GM19468 (cell line): ENCODE measurements around the gene TEAD4.

ENCODE experiments used
- ATAC-seq: cut with Tn5 transposase; IDR thresholded peaks from one replicate; pipeline ENCODE4 v1.9.1; 2021; ENCODE audit warnings: mild to moderate bottlenecking, moderate library complexity, moderate number of reproducible peaks; ENCODE audit not compliant: unreplicated experiment; ENCODE audit errors: extremely low read depth

The TEAD4 gene

GRCh38 chr12:2959192-2959504 is at the start of gene TEAD4:
TEAD4 (plus strand) TSS chr12:2959397.
- ATAC-seq: no peak

GRCh38 chr12:2912216-2912575 is 47.0 kb upstream of the TEAD4 start:
- no peak for ATAC-seq

GRCh38 chr12:2919249-2919648 is 39.9 kb upstream of the TEAD4 start:
- no peak for ATAC-seq

GRCh38 chr12:2922329-2922728 is 36.9 kb upstream of the TEAD4 start:
- no peak for ATAC-seq

- no peak for ATAC-seq
Observed at GRCh38 chr12:2923057-2923456, 36.1 kb upstream of the TEAD4 start.

- no peak for ATAC-seq
Observed at GRCh38 chr12:2924019-2924418, 35.2 kb upstream of the TEAD4 start.

- ATAC-seq: no peak
Observed at GRCh38 chr12:2925322-2925995, 33.7 kb upstream of the TEAD4 start.

- ATAC-seq: no peak
Observed at GRCh38 chr12:2930865-2931264, 28.3 kb upstream of the TEAD4 start.

- ATAC-seq: no peak
Observed at GRCh38 chr12:2933586-2933985, 25.6 kb upstream of the TEAD4 start.

GRCh38 chr12:2934371-2934770 is 24.8 kb upstream of the TEAD4 start:
- ATAC-seq: no peak

- ATAC-seq: no peak
Observed at GRCh38 chr12:2936301-2936700, 22.9 kb upstream of the TEAD4 start.

GRCh38 chr12:2937500-2937899 is 21.7 kb upstream of the TEAD4 start:
- no peak for ATAC-seq

- ATAC-seq: no peak
Observed at GRCh38 chr12:2939191-2939590, 20.0 kb upstream of the TEAD4 start.

GRCh38 chr12:2940564-2940963 is 18.6 kb upstream of the TEAD4 start:
- ATAC-seq: no peak

- ATAC-seq: no peak
Observed at GRCh38 chr12:2941524-2941923, 17.7 kb upstream of the TEAD4 start.

- ATAC-seq: no peak
Observed at GRCh38 chr12:2944401-2945047, 14.7 kb upstream of the TEAD4 start.

- no peak for ATAC-seq
Observed at GRCh38 chr12:2949411-2949810, 9.8 kb upstream of the TEAD4 start.

GRCh38 chr12:2955888-2956287 is 3.3 kb upstream of the TEAD4 start:
- no peak for ATAC-seq

GRCh38 chr12:2957816-2958431 is 1.3 kb upstream of the TEAD4 start:
- no peak for ATAC-seq

- no peak for ATAC-seq
Observed at GRCh38 chr12:2958432-2959191, 585 bp upstream of the TEAD4 start.
